Stimulated activated CD8-positive, alpha-beta memory T cell treated with anti-CD3 and anti-CD28 coated beads, Interleukin-7, amount 100 ng/mL, for 48 hours (primary cell): ENCODE measurements around the gene CHCHD3.

Experiments used
- DNase-seq, 2 donors: peaks; one replicate each; pipeline ENCODE4 v3.0.0-alpha.2; 2020; ENCODE audit warnings: low read depth in 1 of 2; ENCODE audit errors: extremely low read depth in 1 of 2

Gene CHCHD3

GRCh38 chr7:132755538-132756483 lies 326.1 kb downstream of the CHCHD3 start:
- DNase-seq, result no peak

DNA sequence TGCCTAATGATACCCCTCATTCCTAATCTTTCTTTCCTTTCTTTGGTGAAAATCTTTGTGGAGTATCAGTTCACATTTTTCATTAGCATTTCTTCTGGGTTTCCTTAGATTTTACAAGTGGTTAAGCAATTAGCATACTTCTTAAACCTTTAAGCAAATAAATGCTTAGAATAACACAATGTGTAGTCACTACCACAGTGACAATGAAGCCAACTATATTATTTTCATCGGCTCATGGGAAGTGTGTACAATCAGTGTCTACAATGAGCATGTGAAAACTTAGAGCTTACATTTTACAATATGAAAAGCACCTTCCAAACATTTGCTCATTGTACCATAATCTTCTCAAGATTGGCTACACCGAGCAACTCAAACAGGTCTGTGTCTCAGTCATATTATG lies 329.5 kb downstream of the CHCHD3 start:
- no peak for DNase-seq

DNA sequence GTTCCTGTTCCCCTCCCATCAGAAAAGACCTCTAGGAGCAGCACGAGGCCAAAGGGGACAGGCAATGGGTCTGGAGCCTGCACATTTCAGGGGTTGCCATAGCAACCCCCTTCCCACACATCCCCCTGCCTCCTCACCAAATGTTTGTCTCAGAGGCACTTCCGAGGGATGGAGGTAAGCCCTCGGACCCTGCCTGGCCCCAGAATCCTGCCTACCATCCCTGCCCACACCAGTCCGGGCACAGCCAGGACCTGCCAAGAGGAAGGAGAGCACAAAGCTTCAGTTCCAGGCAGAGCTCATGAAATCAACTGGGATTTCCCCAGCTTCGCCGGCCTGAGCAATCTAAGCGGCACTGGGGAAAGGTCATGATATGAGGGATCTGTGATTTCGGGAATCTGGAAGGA lies 330.6 kb downstream of the CHCHD3 start:
- no peak for DNase-seq

GRCh38 chr7:132750530-132751217 lies 331.2 kb downstream of the CHCHD3 start:
- DNase-seq, result no peak

DNA sequence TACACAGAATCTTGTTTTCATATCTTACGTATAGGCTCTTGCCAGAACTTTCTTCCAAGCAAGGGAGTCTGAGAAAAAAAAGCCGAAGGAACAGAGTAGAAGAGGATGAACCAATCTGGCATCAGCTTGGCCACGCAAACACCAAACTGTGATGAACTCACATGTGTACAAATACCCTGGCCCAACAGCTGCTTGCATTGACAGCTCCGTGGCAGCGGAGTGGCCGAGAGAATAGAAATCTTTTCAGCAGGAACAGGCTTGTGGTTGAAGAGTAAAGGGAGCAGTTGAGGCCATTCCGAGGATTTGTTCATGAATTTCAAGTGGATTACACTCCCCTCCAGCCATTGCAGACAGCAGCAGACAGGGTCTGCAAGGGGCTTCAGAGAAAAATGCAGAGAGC lies 331.8 kb downstream of the CHCHD3 start:
- DNase-seq, result no peak

GRCh38 chr7:132745510-132745909 lies 336.4 kb downstream of the CHCHD3 start:
- no peak for DNase-seq

- DNase-seq, result no peak
These were observed 337.9 kb downstream of the CHCHD3 start for GRCh38 chr7:132743974-132744373.

DNA sequence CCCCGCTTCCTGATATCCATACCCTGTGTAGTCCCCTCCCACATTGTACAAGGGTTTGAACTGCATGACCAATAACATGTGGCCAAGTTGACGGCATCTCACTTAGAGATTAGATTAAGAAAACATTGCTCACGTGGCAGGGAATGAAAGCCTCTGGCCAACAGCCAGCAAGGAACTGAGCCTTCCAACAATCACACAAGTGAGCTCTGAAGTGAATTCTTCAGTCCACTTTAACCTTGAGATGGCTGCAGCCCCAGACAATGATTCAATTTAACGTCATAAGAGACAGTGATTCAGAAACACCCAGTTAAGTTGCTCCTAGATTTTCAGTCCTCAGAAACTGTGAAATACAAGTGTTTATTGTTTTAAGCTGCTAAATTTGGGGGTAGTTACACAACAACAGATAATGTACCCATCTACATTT lies 339.7 kb downstream of the CHCHD3 start:
- no peak for DNase-seq

GRCh38 chr7:132740176-132740575 lies 341.7 kb downstream of the CHCHD3 start:
- DNase-seq, result no peak

DNA sequence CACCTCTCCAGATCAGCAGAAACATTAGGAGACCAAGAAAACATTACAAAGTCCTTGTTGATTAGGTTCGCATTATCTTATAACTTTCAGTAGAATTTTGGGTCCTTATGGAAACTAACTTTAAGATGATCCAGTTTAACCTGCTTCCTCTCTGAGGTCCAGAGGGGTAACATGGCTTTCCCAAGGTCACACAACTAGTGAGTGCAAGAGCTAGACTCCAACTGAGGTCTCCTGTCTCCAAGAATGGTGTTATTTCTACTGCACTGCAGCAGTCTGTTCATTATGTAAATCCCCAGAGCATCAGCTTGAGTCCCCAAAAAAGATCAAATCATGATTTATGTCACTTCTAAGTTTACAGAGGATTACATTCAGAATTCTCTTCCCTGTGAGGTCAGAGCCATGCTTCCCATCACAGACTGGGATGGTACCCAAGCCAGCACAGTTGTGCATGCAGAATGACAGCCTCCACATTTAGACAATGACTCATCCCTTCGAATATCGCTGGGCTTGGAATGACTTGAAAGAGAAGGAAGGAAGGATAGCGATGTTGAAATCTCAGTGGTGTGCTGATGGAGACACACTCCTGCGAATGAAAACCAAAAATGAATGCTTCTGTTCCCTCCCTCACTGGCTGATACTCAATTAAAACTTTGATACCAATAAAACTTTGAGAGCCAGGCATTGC lies 342.5 kb downstream of the CHCHD3 start:
- DNase-seq, result no peak

- no peak for DNase-seq
These were observed 343.6 kb downstream of the CHCHD3 start for GRCh38 chr7:132738254-132738653.

GRCh38 chr7:132735476-132735875 lies 346.4 kb downstream of the CHCHD3 start:
- no peak for DNase-seq
